PC-3 (cell line): Measurements from ENCODE around the gene DDC. TPM values are rescaled to one million over a fixed set of nuclear protein-coding genes. Genes with fewer than 3 reads are reported as not detected.

Experiments used
- ATAC-seq: fragments of 200-7000 bp; cut with Tn5 transposase; 2 replicates; pipeline ENCODE4 v1.9.1; 2020; ENCODE audit warnings: mild to moderate bottlenecking, moderate library complexity
- BruUV-seq: library from RNA; stranded (reverse); fragments of 400-500 nt; replicated peaks from 2 replicates; lab custom pipeline; 2021; lab: Mats Ljungman, UMichigan
- CTCF ChIA-PET: fragments of 300-600 bp; sonication (Branson Sonifier 250); formaldehyde crosslinking; loops from one replicate; lab custom pipeline; 2022; ENCODE audit warnings: antibody characterized with exemption; lab: Charles Lee
- POLR2A ChIA-PET: fragments of 300-600 bp; sonication (Branson Sonifier 250); formaldehyde crosslinking; loops from one replicate; lab custom pipeline; 2022; ENCODE audit warnings: antibody characterized with exemption; ENCODE audit not compliant: unreplicated experiment; lab: Charles Lee
- DNase-seq: peaks from one replicate; pipeline ENCODE4 v3.0.0-alpha.2; 2015
- H2AFZ ChIP-seq: fragments of 300-600 bp; sonication (generic); 2 replicates; pipeline ENCODE4 v1.6.0; 2016; ENCODE audit warnings: antibody characterized with exemption, low read length
- H3F3A ChIP-seq: fragments of 300-600 bp; sonication (generic); one replicate; pipeline ENCODE4 v1.6.0; 2017; ENCODE audit warnings: antibody characterized with exemption, low read length, control low read depth, mild to moderate bottlenecking; ENCODE audit not compliant: unreplicated experiment
- H3K27ac ChIP-seq: fragments of 300-600 bp; sonication (generic); 2 replicates; pipeline ENCODE4 v1.5.1; 2016; ENCODE audit warnings: mild to moderate bottlenecking, low read length
- H3K27me3 ChIP-seq: fragments of 300-600 bp; sonication (generic); 2 replicates; pipeline ENCODE4 v1.6.1; 2016; ENCODE audit warnings: low read length, mixed read lengths
- H3K36me3 ChIP-seq: fragments of 300-600 bp; sonication (generic); 2 replicates; pipeline ENCODE4 v1.6.1; 2016; ENCODE audit warnings: low read depth, mixed run types, low read length, mixed read lengths
- H3K4me1 ChIP-seq: fragments of 300-600 bp; sonication (generic); 2 replicates; pipeline ENCODE4 v1.5.1; 2016; ENCODE audit warnings: low read length; ENCODE audit not compliant: insufficient read depth
- H3K4me2 ChIP-seq: fragments of 300-600 bp; sonication (generic); 2 replicates; pipeline ENCODE4 v1.6.0; 2016; ENCODE audit warnings: low read length
- H3K4me3 ChIP-seq: fragments of 300-600 bp; sonication (generic); 2 replicates; pipeline ENCODE4 v1.5.1; 2016; ENCODE audit warnings: mild to moderate bottlenecking, low read length, mixed read lengths
- H3K79me2 ChIP-seq: fragments of 300-600 bp; sonication (generic); 2 replicates; pipeline ENCODE4 v1.6.1; 2017; ENCODE audit warnings: low read length, mixed read lengths
- H3K9ac ChIP-seq: fragments of 300-600 bp; sonication (generic); 2 replicates; pipeline ENCODE4 v1.6.0; 2016; ENCODE audit warnings: mild to moderate bottlenecking, low read length
- H3K9me2 ChIP-seq: fragments of 300-600 bp; sonication (generic); replicated peaks from 2 replicates; pipeline ENCODE4 v1.6.1; 2016; ENCODE audit warnings: mixed run types, low read length, mixed read lengths
- H3K9me3 ChIP-seq: fragments of 300-600 bp; sonication (generic); 2 replicates; pipeline ENCODE4 v1.6.1; 2016; ENCODE audit warnings: low read length, mixed read lengths
- H4K20me1 ChIP-seq: fragments of 300-600 bp; sonication (generic); 2 replicates; pipeline ENCODE4 v1.6.1; 2016; ENCODE audit warnings: low read length, mixed read lengths
- EZH2 ChIP-seq: fragments of 300-600 bp; sonication (generic); IDR thresholded peaks from one replicate; pipeline ENCODE4 v1.6.1; 2017; ENCODE audit warnings: antibody characterized with exemption, mild to moderate bottlenecking, low read length; ENCODE audit not compliant: unreplicated experiment
- EZH2phosphoT487 ChIP-seq: fragments of 300-600 bp; sonication (generic); IDR thresholded peaks from 2 replicates; pipeline ENCODE4 v1.6.1; 2018; ENCODE audit warnings: mild to moderate bottlenecking, antibody characterized with exemption, low read length, borderline replicate concordance
- intact Hi-C: fragments of 100-400 bp; cut with micrococcal nuclease; formaldehyde crosslinking; loops from 2 replicates; pipeline ENCODE4 v1.9.0; 2023
- total RNA-seq: library from RNA; depleted of rRNA; stranded (reverse); fragments of >200 nt; gene quantifications from 2 replicates; pipeline ENCODE4 v1.2.3, GENCODE V29; 2014
- TF ChIP-seq, protein P1 (sequence below): fragments of 300-600 bp; sonication (generic); conservative IDR thresholded peaks from 2 replicates; pipeline ENCODE4 v1.5.1; 2017; ENCODE audit warnings: antibody characterized with exemption, low read depth, mild to moderate bottlenecking, low read length

DDC gene
- total RNA-seq, 1 experiment from 2014 or later = not detected

- DNase-seq (no peak), ATAC-seq (no peak)
- H3K36me3 ChIP-seq = no peaks in the 10 kb centered on the region
- peaks cover 39% of the 10 kb centered on the region for H3K4me1 ChIP-seq
- no peaks in the 10 kb centered on the region for H3K27me3 ChIP-seq
- H4K20me1 ChIP-seq = no peaks in the 10 kb centered on the region
- CTCF ChIA-PET = interaction anchor here (0.6 to 0.9 kb wide), 2 partner anchors 62 to 215 kb away, joined by 4 read pairs; no protein-coding TSS in a partner anchor
- no peaks in the 10 kb centered on the region for H3K79me2 ChIP-seq
- POLR2A ChIA-PET = interaction anchor here (0.6 kb wide), 1 partner anchor 308 kb away, joined by 3 read pairs; no protein-coding TSS in a partner anchor
- H3K27ac ChIP-seq = peak overlapping the region; percentile 99
- intact Hi-C loops = loop anchor here (2.0 kb wide), 1 partner anchor 62 kb away; no protein-coding TSS in a partner anchor
- peak overlapping the region; percentile 86 for H3K4me2 ChIP-seq
- no peaks in the 10 kb centered on the region for H3K9me2 ChIP-seq
- peak overlapping the region; percentile 47 for H3K9ac ChIP-seq
- TF ChIP-seq EZH2phosphoT487 (no peak), EZH2 (no peak)
- TF ChIP-seq, protein P1, sequence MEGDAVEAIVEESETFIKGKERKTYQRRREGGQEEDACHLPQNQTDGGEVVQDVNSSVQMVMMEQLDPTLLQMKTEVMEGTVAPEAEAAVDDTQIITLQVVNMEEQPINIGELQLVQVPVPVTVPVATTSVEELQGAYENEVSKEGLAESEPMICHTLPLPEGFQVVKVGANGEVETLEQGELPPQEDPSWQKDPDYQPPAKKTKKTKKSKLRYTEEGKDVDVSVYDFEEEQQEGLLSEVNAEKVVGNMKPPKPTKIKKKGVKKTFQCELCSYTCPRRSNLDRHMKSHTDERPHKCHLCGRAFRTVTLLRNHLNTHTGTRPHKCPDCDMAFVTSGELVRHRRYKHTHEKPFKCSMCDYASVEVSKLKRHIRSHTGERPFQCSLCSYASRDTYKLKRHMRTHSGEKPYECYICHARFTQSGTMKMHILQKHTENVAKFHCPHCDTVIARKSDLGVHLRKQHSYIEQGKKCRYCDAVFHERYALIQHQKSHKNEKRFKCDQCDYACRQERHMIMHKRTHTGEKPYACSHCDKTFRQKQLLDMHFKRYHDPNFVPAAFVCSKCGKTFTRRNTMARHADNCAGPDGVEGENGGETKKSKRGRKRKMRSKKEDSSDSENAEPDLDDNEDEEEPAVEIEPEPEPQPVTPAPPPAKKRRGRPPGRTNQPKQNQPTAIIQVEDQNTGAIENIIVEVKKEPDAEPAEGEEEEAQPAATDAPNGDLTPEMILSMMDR = no peak
- H3K4me3 ChIP-seq = no peak overlapping the region; the same call in 1 of the 2 replicates
- no peaks in the 10 kb centered on the region for H3F3A ChIP-seq
- 0 out of 2 replicates have a peak overlapping the region, but pooled peaks have one; percentile 5 for H2AFZ ChIP-seq
- TSS peak; percentile 53 for BruUV-seq
- H3K9me3 ChIP-seq = no peaks in the 10 kb centered on the region
Observed at GRCh38 chr7:50530766-50531165, 34.4 kb downstream of the DDC start.

DNA sequence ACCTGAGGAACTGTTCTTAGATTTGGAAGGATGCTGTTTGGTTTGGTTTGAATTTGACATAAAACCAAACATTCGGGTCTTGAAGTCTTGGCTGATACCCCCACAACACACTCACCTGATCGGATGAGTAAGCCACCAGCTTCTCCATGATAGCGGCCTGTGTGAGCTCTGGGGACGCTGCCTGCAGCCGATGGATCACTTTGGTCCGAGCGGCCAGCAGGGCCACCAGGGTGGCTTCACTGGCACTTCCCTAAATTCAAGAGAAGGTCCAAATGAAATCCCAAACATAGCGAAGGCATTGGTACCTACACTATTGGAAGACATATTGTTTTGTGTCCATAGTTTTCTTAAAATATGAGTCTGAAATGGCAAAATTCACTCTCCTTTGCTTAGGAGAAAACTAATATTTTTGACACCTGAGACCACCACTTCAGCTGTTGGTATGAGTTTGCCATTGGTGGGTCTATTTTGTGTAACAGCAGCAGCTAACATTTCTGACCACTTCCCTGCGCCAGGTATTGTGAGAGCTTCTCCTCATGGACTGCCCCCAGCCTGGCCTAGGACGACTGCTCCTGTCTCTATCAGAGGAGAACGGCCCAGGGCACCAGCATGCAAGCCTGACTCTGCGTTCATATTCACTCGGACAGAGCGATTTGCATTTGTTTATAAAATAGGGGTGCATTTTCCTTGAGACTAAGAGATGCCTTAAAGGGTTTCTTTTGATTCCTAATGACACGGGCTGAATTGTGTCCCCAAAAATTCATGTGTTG is 35.9 kb downstream of the DDC start:
- CTCF ChIA-PET = no interaction called here
- no peaks in the 10 kb centered on the region for H3K27me3 ChIP-seq
- BruUV-seq = no TSS peak
- no peaks in the 10 kb centered on the region for H3K9me3 ChIP-seq
- H2AFZ ChIP-seq = no peak overlapping the region
- POLR2A ChIA-PET = no interaction called here
- H3K27ac ChIP-seq = no peak overlapping the region
- H3K79me2 ChIP-seq = no peaks in the 10 kb centered on the region
- no peaks in the 10 kb centered on the region for H3K36me3 ChIP-seq
- ATAC-seq (no peak), DNase-seq (no peak)
- no peaks in the 10 kb centered on the region for H3F3A ChIP-seq
- H3K4me1 ChIP-seq = peaks cover 26% of the 10 kb centered on the region
- H3K4me2 ChIP-seq = no peak overlapping the region
- no peaks in the 10 kb centered on the region for H3K9me2 ChIP-seq
- no peaks in the 10 kb centered on the region for H4K20me1 ChIP-seq
- H3K4me3 ChIP-seq = no peak overlapping the region
- H3K9ac ChIP-seq = no peak overlapping the region
- TF ChIP-seq, protein P1 = no peak
- TF ChIP-seq EZH2 (no peak), EZH2phosphoT487 (no peak)
- intact Hi-C loops = no loop called here
